WTC11 (cell line): ENCODE data around the gene SPECC1L.
"Not testable (repeated sequence)": the region's sequence is repeated elsewhere in the genome, so short reads cannot be mapped to it uniquely, and the experiment has no call there.

Experiments
- CBFB ChIP-seq: sonication (generic); formaldehyde crosslinking; IDR thresholded peaks from 2 replicates; pipeline ENCODE4 v1.8.1; 2022; ENCODE audit warnings: mild to moderate bottlenecking, low read depth, missing genetic modification reagents
- ELF4 ChIP-seq: sonication (generic); formaldehyde crosslinking; IDR thresholded peaks from 2 replicates; pipeline ENCODE4 v1.8.1; 2022; ENCODE audit warnings: low read depth, mild to moderate bottlenecking, moderate library complexity, missing genetic modification reagents
- ETV6 ChIP-seq: sonication (generic); formaldehyde crosslinking; IDR thresholded peaks from 2 replicates; pipeline ENCODE4 v1.8.1; 2022; ENCODE audit warnings: mild to moderate bottlenecking, missing genetic modification reagents
- GTF2I ChIP-seq: fragments of 250-450 bp; sonication (Bioruptor Pico); conservative IDR thresholded peaks from 2 replicates; pipeline ENCODE4 v1.4.0; 2021; ENCODE audit warnings: mild to moderate bottlenecking
- KAT7 ChIP-seq: sonication (generic); formaldehyde crosslinking; IDR thresholded peaks from 2 replicates; pipeline ENCODE4 v1.8.1; 2023; ENCODE audit warnings: missing genetic modification reagents, mild to moderate bottlenecking, borderline replicate concordance
- NFYB ChIP-seq: sonication (generic); formaldehyde crosslinking; conservative IDR thresholded peaks from 2 replicates; pipeline ENCODE4 v1.8.0; 2022; ENCODE audit warnings: low read depth, missing genetic modification reagents
- TEAD1 ChIP-seq: sonication (generic); formaldehyde crosslinking; IDR thresholded peaks from 2 replicates; pipeline ENCODE4 v1.8.0; 2022; ENCODE audit warnings: mild to moderate bottlenecking, missing genetic modification reagents
- TF ChIP-seq, protein P1 (sequence below): fragments of 200-600 bp; IDR thresholded peaks from 2 replicates; pipeline ENCODE4 v1.8.0; 2022; ENCODE audit warnings: antibody characterized with exemption
- TF ChIP-seq, protein P2 (sequence below): sonication (generic); formaldehyde crosslinking; IDR thresholded peaks from 2 replicates; pipeline ENCODE4 v1.8.0; 2022; ENCODE audit warnings: mild to moderate bottlenecking, missing genetic modification reagents
- TF ChIP-seq, protein P3 (sequence below): sonication (generic); formaldehyde crosslinking; IDR thresholded peaks from 2 replicates; pipeline ENCODE4 v1.8.1; 2023; ENCODE audit warnings: mild to moderate bottlenecking, missing genetic modification reagents, moderate library complexity
- TF ChIP-seq, protein P4 (sequence below): sonication (generic); formaldehyde crosslinking; IDR thresholded peaks from 2 replicates; pipeline ENCODE4 v1.8.0; 2022; ENCODE audit warnings: mild to moderate bottlenecking, missing genetic modification reagents
- TF ChIP-seq, protein P5 (sequence below): sonication (generic); formaldehyde crosslinking; IDR thresholded peaks from 2 replicates; pipeline ENCODE4 v1.8.1; 2023; ENCODE audit warnings: mild to moderate bottlenecking, missing genetic modification reagents, borderline replicate concordance
- TF ChIP-seq, protein P6 (sequence below): sonication (generic); formaldehyde crosslinking; IDR thresholded peaks from 2 replicates; pipeline ENCODE4 v1.8.1; 2022; ENCODE audit warnings: low read depth, missing genetic modification reagents, borderline replicate concordance

DNA sequence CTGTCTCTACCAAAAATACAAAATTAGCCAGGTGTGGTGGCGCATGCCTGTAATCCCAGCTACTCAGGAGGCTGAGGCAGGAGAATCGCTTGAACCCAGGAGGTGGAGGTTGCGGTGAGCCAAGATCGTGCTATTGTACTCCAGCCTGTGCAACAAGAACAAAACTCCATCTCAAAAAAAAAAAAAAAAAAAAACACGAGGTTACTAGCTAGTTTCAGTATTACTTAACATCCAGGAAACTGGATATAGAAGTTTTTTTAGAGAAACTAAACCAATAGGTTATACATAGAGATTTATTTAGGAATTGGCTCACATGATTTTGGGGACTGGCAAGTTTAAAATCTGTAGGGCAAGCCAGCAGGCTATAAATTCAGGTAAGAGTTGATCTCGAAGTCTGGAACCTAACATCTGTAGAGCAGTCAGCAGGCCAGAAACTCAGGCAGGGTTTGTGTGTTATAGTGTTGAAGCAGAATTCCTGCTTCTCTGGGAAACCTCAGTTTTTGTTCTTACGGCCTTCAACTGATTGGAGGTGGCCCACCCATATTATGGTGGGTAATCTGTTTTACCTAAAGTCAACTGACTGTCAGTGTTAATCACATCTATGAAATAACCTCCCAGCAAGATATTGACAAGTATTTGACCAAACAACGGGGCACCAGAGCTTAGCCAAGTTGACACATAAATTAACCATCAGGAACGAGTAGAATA lies 29.5 kb upstream of the SPECC1L start:
- not testable (repeated sequence) for TF ChIP-seq ETV6 (CRISPR knock-in tag); KAT7; CBFB (CRISPR knock-in tag); TEAD1 (CRISPR knock-in tag); ELF4 (CRISPR knock-in tag); NFYB (CRISPR knock-in tag); GTF2I (CRISPR knock-in tag)
- TF ChIP-seq, protein P1, sequence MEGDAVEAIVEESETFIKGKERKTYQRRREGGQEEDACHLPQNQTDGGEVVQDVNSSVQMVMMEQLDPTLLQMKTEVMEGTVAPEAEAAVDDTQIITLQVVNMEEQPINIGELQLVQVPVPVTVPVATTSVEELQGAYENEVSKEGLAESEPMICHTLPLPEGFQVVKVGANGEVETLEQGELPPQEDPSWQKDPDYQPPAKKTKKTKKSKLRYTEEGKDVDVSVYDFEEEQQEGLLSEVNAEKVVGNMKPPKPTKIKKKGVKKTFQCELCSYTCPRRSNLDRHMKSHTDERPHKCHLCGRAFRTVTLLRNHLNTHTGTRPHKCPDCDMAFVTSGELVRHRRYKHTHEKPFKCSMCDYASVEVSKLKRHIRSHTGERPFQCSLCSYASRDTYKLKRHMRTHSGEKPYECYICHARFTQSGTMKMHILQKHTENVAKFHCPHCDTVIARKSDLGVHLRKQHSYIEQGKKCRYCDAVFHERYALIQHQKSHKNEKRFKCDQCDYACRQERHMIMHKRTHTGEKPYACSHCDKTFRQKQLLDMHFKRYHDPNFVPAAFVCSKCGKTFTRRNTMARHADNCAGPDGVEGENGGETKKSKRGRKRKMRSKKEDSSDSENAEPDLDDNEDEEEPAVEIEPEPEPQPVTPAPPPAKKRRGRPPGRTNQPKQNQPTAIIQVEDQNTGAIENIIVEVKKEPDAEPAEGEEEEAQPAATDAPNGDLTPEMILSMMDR, result not testable (repeated sequence)
- TF ChIP-seq, protein P2, sequence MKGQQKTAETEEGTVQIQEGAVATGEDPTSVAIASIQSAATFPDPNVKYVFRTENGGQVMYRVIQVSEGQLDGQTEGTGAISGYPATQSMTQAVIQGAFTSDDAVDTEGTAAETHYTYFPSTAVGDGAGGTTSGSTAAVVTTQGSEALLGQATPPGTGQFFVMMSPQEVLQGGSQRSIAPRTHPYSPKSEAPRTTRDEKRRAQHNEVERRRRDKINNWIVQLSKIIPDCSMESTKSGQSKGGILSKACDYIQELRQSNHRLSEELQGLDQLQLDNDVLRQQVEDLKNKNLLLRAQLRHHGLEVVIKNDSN (CRISPR knock-in tag), result not testable (repeated sequence)
- TF ChIP-seq, protein P3, sequence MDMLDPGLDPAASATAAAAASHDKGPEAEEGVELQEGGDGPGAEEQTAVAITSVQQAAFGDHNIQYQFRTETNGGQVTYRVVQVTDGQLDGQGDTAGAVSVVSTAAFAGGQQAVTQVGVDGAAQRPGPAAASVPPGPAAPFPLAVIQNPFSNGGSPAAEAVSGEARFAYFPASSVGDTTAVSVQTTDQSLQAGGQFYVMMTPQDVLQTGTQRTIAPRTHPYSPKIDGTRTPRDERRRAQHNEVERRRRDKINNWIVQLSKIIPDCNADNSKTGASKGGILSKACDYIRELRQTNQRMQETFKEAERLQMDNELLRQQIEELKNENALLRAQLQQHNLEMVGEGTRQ (CRISPR knock-in tag), result not testable (repeated sequence)
- TF ChIP-seq, protein P4, sequence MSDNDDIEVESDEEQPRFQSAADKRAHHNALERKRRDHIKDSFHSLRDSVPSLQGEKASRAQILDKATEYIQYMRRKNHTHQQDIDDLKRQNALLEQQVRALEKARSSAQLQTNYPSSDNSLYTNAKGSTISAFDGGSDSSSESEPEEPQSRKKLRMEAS (CRISPR knock-in tag), result not testable (repeated sequence)
- TF ChIP-seq, protein P5, sequence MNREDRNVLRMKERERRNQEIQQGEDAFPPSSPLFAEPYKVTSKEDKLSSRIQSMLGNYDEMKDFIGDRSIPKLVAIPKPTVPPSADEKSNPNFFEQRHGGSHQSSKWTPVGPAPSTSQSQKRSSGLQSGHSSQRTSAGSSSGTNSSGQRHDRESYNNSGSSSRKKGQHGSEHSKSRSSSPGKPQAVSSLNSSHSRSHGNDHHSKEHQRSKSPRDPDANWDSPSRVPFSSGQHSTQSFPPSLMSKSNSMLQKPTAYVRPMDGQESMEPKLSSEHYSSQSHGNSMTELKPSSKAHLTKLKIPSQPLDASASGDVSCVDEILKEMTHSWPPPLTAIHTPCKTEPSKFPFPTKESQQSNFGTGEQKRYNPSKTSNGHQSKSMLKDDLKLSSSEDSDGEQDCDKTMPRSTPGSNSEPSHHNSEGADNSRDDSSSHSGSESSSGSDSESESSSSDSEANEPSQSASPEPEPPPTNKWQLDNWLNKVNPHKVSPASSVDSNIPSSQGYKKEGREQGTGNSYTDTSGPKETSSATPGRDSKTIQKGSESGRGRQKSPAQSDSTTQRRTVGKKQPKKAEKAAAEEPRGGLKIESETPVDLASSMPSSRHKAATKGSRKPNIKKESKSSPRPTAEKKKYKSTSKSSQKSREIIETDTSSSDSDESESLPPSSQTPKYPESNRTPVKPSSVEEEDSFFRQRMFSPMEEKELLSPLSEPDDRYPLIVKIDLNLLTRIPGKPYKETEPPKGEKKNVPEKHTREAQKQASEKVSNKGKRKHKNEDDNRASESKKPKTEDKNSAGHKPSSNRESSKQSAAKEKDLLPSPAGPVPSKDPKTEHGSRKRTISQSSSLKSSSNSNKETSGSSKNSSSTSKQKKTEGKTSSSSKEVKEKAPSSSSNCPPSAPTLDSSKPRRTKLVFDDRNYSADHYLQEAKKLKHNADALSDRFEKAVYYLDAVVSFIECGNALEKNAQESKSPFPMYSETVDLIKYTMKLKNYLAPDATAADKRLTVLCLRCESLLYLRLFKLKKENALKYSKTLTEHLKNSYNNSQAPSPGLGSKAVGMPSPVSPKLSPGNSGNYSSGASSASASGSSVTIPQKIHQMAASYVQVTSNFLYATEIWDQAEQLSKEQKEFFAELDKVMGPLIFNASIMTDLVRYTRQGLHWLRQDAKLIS (CRISPR knock-in tag), result not testable (repeated sequence)
- TF ChIP-seq, protein P6, sequence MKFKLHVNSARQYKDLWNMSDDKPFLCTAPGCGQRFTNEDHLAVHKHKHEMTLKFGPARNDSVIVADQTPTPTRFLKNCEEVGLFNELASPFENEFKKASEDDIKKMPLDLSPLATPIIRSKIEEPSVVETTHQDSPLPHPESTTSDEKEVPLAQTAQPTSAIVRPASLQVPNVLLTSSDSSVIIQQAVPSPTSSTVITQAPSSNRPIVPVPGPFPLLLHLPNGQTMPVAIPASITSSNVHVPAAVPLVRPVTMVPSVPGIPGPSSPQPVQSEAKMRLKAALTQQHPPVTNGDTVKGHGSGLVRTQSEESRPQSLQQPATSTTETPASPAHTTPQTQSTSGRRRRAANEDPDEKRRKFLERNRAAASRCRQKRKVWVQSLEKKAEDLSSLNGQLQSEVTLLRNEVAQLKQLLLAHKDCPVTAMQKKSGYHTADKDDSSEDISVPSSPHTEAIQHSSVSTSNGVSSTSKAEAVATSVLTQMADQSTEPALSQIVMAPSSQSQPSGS (CRISPR knock-in tag), result not testable (repeated sequence)
